ENCODE data around the gene SCAF11.

Gene SCAF11

GRCh38 chr12:45915405-45915804, 75.0 kb downstream of the SCAF11 start:
- no peak for DNase-seq (ENCODE audit: low spot score)

- no peak for DNase-seq (ENCODE audit: low spot score)
Observed at GRCh38 chr12:45914090-45914489, 76.3 kb downstream of the SCAF11 start.

- no peak for DNase-seq (ENCODE audit: low spot score)
Observed at GRCh38 chr12:45913631-45914030, 76.7 kb downstream of the SCAF11 start.

GRCh38 chr12:45912774-45913173, 77.6 kb downstream of the SCAF11 start:
- no peak for DNase-seq (ENCODE audit: low spot score)

- no peak for DNase-seq (ENCODE audit: low spot score)
Observed at GRCh38 chr12:45909041-45909713, 81.2 kb downstream of the SCAF11 start.

- no peak for DNase-seq (ENCODE audit: low spot score)
Observed at GRCh38 chr12:45907955-45908354, 82.4 kb downstream of the SCAF11 start.

- DNase-seq (ENCODE audit: low spot score), result no peak
Observed at GRCh38 chr12:45898094-45898493, 92.3 kb downstream of the SCAF11 start.

GRCh38 chr12:45895961-45896360, 94.4 kb downstream of the SCAF11 start:
- no peak for DNase-seq (ENCODE audit: low spot score)

- DNase-seq (ENCODE audit: low spot score), result no peak
Observed at GRCh38 chr12:45893240-45893639, 97.1 kb downstream of the SCAF11 start.

GRCh38 chr12:45890276-45890675, 100.1 kb downstream of the SCAF11 start:
- no peak for DNase-seq (ENCODE audit: low spot score)

GRCh38 chr12:45887544-45887943, 102.8 kb downstream of the SCAF11 start:
- no peak for DNase-seq (ENCODE audit: low spot score)

- DNase-seq (ENCODE audit: low spot score), result no peak
Observed at GRCh38 chr12:45886685-45887084, 103.7 kb downstream of the SCAF11 start.

GRCh38 chr12:45883187-45883586, 107.2 kb downstream of the SCAF11 start:
- no peak for DNase-seq (ENCODE audit: low spot score)

- DNase-seq (ENCODE audit: low spot score), result no peak
Observed at GRCh38 chr12:45880533-45880932, 109.8 kb downstream of the SCAF11 start.

- no peak for DNase-seq (ENCODE audit: low spot score)
Observed at GRCh38 chr12:45879363-45879895, 110.9 kb downstream of the SCAF11 start.

GRCh38 chr12:45878630-45879255, 111.6 kb downstream of the SCAF11 start:
- DNase-seq (ENCODE audit: low spot score), result no peak

GRCh38 chr12:45877069-45877468, 113.3 kb downstream of the SCAF11 start:
- DNase-seq (ENCODE audit: low spot score), result no peak

GRCh38 chr12:45872446-45872845, 117.9 kb downstream of the SCAF11 start:
- DNase-seq (ENCODE audit: low spot score), result no peak

Data from LoVo (cell line).